ENCODE results near the gene ILKAP. TPM values are rescaled to one million over a fixed set of nuclear protein-coding genes. Genes with fewer than 3 reads are reported as not detected.

The ILKAP gene
- polyA plus RNA-seq, 1 experiment, result 31.1 TPM

DNA sequence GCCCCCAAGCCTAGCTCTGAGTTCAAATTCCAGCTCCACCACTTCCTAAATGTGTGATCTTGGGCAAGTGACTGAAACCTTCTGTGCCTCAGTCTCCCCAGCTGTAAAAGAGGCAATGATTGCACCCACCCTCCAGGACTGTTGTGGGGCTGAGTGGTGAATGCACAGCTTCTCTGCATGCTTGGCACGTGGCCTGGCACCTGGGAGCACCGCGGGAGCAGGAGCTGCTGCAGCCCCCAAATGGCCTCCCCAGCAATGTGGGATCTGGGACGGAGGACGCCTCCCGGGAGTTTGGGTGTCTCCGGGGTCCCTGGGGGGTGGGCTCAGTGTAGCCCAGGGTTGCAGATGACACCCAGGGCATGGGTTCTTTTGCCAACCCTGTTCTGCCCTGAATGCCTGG lies 63.5 kb downstream of the ILKAP start:
- DNase-seq (ENCODE audit: low read depth), result no peak
- POLR2A ChIA-PET, result no interaction called here
- no peak overlapping the region for H3K4me3 ChIP-seq (ENCODE audit: low read depth, low read length)
- no peaks in the 10 kb centered on the region for H3K27me3 ChIP-seq (ENCODE audit: control insufficient read depth, insufficient read depth, low read length)
- TF ChIP-seq, protein P1, sequence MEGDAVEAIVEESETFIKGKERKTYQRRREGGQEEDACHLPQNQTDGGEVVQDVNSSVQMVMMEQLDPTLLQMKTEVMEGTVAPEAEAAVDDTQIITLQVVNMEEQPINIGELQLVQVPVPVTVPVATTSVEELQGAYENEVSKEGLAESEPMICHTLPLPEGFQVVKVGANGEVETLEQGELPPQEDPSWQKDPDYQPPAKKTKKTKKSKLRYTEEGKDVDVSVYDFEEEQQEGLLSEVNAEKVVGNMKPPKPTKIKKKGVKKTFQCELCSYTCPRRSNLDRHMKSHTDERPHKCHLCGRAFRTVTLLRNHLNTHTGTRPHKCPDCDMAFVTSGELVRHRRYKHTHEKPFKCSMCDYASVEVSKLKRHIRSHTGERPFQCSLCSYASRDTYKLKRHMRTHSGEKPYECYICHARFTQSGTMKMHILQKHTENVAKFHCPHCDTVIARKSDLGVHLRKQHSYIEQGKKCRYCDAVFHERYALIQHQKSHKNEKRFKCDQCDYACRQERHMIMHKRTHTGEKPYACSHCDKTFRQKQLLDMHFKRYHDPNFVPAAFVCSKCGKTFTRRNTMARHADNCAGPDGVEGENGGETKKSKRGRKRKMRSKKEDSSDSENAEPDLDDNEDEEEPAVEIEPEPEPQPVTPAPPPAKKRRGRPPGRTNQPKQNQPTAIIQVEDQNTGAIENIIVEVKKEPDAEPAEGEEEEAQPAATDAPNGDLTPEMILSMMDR (IDR thresholded peaks at IDR 0.05; ENCODE audit: insufficient read depth, low read depth, low read length), result no peak
- no peaks in the 10 kb centered on the region for H3K36me3 ChIP-seq (ENCODE audit: control insufficient read depth, insufficient read depth, low read length)
- CTCF ChIA-PET, result interaction anchor here (1.3 kb wide), 1 partner anchor 112 kb away, joined by 3 read pairs; no protein-coding TSS in a partner anchor

DNA sequence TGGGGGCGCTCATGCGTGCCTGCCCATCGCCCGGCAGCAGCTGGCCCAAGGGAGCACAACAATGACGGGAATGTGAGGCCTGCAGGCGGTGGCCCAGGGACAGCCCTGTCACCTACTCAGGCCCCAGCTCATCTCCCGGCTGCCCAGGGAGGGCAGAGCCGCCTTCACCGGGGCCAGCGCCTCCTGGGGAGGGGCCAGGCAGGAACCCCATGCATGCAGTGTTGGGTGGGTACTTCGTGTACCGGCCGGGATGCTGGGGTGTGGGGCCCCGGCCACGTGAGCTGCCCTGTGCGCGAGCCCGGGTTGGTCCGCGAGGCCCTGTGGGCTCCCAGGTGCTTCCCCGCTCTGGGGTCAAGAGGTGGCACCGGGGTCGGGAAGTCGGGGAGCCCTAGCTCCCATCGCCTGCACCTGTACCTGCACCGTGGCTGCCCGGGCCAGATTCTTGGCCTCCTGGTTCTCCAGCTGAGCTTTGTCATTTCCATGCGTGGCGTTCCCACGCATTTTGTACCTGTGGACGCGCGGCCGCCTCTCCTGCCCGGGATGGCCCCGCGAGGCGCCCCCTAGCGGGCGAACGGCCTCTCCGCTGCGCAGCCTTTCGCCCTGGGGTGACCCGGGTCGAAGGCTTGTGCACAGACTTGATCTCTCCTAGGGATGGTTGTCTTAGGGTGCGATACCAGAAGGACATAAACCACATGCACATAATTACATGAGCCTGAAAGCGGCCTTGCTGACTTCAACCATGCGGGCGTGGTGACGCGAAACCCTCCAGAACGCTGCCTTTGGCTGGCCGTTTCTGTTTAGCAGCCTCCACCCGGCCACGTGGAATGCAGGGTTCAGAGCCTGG lies 64.1 kb downstream of the ILKAP start:
- TF ChIP-seq, protein P1 (IDR thresholded peaks at IDR 0.05; ENCODE audit: insufficient read depth, low read depth, low read length), result peak; percentile 41; the same call in 1 of the 2 replicates
- POLR2A ChIA-PET, result no interaction called here
- CTCF ChIA-PET, result interaction anchor here (1.3 kb wide), 1 partner anchor 113 kb away, joined by 3 read pairs; no protein-coding TSS in a partner anchor
- H3K4me3 ChIP-seq (ENCODE audit: low read depth, low read length), result no peak overlapping the region
- DNase-seq (ENCODE audit: low read depth), result no peak
- H3K36me3 ChIP-seq (ENCODE audit: control insufficient read depth, insufficient read depth, low read length), result no peaks in the 10 kb centered on the region
- no peaks in the 10 kb centered on the region for H3K27me3 ChIP-seq (ENCODE audit: control insufficient read depth, insufficient read depth, low read length)

DNA sequence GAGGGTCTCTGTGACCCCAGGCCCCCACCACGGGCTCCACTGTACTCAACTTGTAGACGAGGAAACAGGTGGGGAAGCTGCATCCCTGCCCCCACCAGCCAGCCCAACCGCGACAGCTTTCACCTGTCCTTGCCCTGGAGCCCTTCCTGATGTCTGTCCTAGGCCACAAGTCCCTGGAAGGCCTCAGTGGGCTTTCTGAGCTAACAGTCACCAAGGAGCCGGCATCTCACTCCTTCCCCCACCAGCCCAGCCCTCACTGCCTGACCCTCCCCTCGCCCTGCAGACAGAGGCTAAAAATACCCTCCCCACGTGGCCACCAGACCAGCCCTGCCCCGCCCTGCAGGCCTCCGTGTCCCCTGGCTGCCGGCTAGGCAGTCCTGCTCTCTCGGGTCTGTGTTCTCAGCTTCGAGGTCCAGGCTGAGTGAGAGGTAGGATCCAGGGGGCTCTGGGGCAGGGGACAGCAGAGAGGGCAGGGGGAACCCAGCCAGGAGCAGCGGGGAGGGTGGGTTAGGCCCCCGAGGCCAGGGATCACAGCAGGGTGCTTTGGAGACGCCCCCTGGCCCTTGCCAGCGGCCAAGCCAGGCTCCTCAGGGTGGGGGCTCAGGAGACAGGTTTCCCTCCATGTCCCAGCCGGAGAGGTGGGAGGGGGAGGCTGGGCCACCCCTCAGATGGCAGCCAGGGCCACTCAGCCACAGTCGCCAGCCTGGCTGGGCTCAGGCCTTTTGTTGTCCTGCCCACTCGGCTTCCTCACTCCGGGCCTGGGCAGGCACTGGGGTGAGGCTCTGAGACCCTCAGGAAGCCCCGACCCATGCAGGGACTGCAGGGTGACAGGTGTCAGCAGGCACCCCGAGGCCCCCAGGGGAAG lies 64.9 kb downstream of the ILKAP start, which contains the start of gene KLHL30:
Gene KLHL30, plus strand, starts transcription at position 338 of the 865 bp plus-strand sequence. CDS start 2,087 bp downstream, outside the sequence.
- H3K36me3 ChIP-seq (ENCODE audit: control insufficient read depth, insufficient read depth, low read length), result no peaks in the 10 kb centered on the region
- H3K4me3 ChIP-seq (ENCODE audit: low read depth, low read length), result no peak within 1 kb of the TSS
- TF ChIP-seq, protein P1 (IDR thresholded peaks at IDR 0.05; ENCODE audit: insufficient read depth, low read depth, low read length), result no peak
- ChIA-PET CTCF (interaction anchor here (1.3 to 1.8 kb wide), 2 partner anchors 11 to 114 kb away, joined by 3 to 5 read pairs; no protein-coding TSS in a partner anchor), POLR2A (no interaction called here)
- DNase-seq (ENCODE audit: low read depth), result no peak
- no peaks in the 10 kb centered on the region for H3K27me3 ChIP-seq (ENCODE audit: control insufficient read depth, insufficient read depth, low read length)

DNA sequence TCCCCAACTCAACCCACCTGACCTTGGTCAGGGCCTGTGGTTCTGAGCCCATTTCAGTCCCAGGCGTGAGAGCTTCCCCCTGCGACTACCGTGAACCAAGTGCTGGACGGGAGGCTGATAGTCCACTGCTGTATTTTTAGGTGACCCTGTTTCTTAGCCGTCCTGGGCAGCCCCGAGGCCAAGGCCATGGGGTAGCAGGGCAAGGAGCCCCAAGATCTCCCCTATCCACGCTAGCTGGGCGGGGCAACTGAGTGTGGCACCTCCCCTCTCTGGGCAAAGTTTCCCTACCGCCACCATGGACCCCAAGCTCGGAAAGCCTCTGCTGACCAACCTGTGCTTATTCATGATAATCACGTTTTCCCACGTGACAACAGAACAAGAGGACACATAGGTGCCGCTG lies 65.6 kb downstream of the ILKAP start:
- Histone ChIP-seq H3K4me3 (ENCODE audit: low read depth, low read length) (no peak overlapping the region), H3K36me3 (ENCODE audit: control insufficient read depth, insufficient read depth, low read length) (no peaks in the 10 kb centered on the region), H3K27me3 (ENCODE audit: control insufficient read depth, insufficient read depth, low read length) (no peaks in the 10 kb centered on the region)
- TF ChIP-seq, protein P1 (IDR thresholded peaks at IDR 0.05; ENCODE audit: insufficient read depth, low read depth, low read length), result no peak
- POLR2A ChIA-PET, result no interaction called here
- CTCF ChIA-PET, result interaction anchor here (1.6 to 1.8 kb wide), 2 partner anchors 11 to 39 kb away, joined by 3 to 5 read pairs; no protein-coding TSS in a partner anchor
- DNase-seq (ENCODE audit: low read depth), result no peak
